ENCODE measurements around the gene MAPT.

MAPT gene

DNA sequence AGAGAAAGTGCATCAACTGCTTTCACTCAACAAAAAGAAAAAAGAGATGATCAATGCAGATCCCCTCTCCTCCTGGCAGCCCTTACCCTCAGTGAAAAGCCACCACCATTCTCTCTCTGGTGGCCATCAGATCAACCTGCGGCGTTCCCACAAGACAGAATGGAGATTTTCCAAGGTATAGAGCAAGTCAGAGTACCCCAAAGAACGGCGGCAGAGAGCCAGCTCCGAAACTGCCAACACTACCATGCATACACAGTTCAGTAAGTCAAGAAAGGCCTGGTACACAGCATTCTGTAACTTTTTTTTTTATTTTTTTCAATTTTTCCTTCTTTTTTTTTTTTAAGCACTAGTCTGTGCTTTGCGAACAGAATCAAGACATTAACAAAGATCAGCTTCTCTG, 135.3 kb downstream of the MAPT start:
- Histone ChIP-seq H3K4me3 (ENCODE audit: low read depth, low read length) (no peak overlapping the region), H3K27me3 (no peaks in the 10 kb centered on the region), H3K36me3 (peaks cover 78% of the 10 kb centered on the region), H3K4me1 (no peaks in the 10 kb centered on the region), H3K9me3 (no peaks in the 10 kb centered on the region)
- DNase-seq: no peak
- TF ChIP-seq, protein P1, sequence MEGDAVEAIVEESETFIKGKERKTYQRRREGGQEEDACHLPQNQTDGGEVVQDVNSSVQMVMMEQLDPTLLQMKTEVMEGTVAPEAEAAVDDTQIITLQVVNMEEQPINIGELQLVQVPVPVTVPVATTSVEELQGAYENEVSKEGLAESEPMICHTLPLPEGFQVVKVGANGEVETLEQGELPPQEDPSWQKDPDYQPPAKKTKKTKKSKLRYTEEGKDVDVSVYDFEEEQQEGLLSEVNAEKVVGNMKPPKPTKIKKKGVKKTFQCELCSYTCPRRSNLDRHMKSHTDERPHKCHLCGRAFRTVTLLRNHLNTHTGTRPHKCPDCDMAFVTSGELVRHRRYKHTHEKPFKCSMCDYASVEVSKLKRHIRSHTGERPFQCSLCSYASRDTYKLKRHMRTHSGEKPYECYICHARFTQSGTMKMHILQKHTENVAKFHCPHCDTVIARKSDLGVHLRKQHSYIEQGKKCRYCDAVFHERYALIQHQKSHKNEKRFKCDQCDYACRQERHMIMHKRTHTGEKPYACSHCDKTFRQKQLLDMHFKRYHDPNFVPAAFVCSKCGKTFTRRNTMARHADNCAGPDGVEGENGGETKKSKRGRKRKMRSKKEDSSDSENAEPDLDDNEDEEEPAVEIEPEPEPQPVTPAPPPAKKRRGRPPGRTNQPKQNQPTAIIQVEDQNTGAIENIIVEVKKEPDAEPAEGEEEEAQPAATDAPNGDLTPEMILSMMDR (IDR thresholded peaks at IDR 0.05; ENCODE audit: low read depth, low read length): no peak

DNA sequence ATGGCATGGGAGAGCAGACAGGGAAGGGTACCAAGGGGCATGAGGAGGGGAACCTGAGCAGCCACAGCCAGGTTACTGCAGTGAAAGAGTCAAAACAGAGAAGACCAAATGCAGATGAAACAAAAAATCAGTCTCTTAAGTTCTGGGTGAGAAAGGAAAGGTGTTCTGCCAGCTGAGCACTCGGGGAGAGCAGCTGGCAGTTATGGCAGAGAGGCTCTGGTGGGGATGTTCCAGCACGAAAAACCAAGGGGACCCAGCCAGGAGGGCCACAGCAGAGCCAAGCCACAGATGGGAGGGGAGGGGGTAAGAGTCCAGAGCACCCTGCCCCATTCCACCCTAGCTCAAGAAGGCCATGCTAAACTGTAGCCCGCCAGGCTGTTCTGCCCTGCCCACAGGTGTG, 136.4 kb downstream of the MAPT start:
- no peaks in the 10 kb centered on the region for H3K4me1 ChIP-seq
- no peak overlapping the region for H3K4me3 ChIP-seq (ENCODE audit: low read depth, low read length)
- H3K36me3 ChIP-seq: peaks cover 78% of the 10 kb centered on the region
- DNase-seq: no peak
- no peaks in the 10 kb centered on the region for H3K27me3 ChIP-seq
- no peaks in the 10 kb centered on the region for H3K9me3 ChIP-seq
- TF ChIP-seq, protein P1 (IDR thresholded peaks at IDR 0.05; ENCODE audit: low read depth, low read length): no peak

DNA sequence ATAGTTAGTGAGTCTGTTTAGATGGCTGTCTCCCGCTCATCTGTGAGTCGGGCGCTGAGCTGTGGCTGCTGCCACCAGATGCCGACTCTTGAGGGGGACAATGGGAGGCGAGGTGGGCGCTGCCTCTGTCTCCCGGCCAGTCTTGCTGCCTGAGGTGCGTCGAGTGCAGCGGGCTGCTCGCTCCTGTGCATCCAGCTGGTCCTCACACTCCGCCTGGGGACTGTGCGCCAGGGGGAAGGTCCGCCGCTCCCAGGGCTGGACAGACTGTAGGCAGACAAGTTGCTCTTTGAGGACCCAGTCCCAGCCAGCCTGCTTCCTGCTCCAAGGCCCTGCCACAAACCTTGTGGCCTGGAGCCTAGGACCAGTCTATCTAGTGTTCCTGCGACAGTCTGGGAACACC, 137.1 kb downstream of the MAPT start:
- TF ChIP-seq, protein P1 (IDR thresholded peaks at IDR 0.05; ENCODE audit: low read depth, low read length): no peak
- no peaks in the 10 kb centered on the region for H3K9me3 ChIP-seq
- no peaks in the 10 kb centered on the region; the same call in 1 of the 2 replicates for H3K4me1 ChIP-seq
- no peak for DNase-seq
- peaks cover 78% of the 10 kb centered on the region for H3K36me3 ChIP-seq
- no peaks in the 10 kb centered on the region for H3K27me3 ChIP-seq
- no peak overlapping the region for H3K4me3 ChIP-seq (ENCODE audit: low read depth, low read length)

DNA sequence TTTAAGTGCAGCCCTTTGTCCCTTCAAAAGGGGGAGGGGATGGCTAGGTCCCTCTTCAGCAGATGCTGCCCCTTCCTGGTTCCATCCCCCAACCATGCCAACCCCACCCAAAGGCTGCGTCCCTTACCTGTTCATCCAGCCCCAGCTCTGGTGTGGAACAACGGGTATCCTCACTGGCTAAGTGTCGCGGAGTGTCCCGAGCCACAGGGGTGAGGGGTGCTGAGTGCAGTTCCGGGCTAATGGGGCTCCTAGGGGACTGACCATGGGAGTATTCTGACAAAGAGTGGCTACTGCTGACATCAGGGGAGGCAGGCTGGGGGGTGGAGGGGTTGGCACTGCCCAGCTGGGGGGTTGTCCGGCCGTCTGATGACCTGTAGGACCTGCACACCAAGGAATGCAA, 137.6 kb downstream of the MAPT start:
- no peaks in the 10 kb centered on the region for H3K27me3 ChIP-seq
- no peak overlapping the region for H3K4me3 ChIP-seq (ENCODE audit: low read depth, low read length)
- no peaks in the 10 kb centered on the region; the same call in 1 of the 2 replicates for H3K4me1 ChIP-seq
- peaks cover 78% of the 10 kb centered on the region for H3K36me3 ChIP-seq
- no peak for DNase-seq
- TF ChIP-seq, protein P1 (IDR thresholded peaks at IDR 0.05; ENCODE audit: low read depth, low read length): no peak
- H3K9me3 ChIP-seq: no peaks in the 10 kb centered on the region

DNA sequence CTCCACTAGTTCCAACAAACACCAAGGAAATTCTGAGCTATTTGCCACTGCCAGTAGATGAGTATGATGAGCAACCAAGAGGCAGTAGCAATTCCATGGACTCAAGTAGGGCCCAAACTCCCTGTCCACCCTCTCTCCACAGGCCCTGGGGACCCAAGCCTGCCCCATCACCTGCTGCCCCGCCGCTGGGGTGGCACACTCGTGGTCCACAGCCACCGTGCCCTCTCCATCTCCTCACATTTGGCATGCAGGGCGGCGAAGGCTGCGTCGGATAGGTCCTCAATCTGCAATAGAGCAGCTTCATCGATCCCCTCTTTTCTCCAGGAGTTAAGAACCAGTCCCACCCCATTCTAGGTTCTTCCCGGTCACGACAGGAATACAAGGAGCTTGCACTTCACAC, 138.6 kb downstream of the MAPT start:
- H3K27me3 ChIP-seq: no peaks in the 10 kb centered on the region
- TF ChIP-seq, protein P1 (IDR thresholded peaks at IDR 0.05; ENCODE audit: low read depth, low read length): no peak
- H3K36me3 ChIP-seq: peaks cover 82% of the 10 kb centered on the region
- H3K4me3 ChIP-seq (ENCODE audit: low read depth, low read length): no peak overlapping the region
- no peak for DNase-seq
- no peaks in the 10 kb centered on the region for H3K9me3 ChIP-seq
- H3K4me1 ChIP-seq: no peaks in the 10 kb centered on the region; the same call in 1 of the 2 replicates

DNA sequence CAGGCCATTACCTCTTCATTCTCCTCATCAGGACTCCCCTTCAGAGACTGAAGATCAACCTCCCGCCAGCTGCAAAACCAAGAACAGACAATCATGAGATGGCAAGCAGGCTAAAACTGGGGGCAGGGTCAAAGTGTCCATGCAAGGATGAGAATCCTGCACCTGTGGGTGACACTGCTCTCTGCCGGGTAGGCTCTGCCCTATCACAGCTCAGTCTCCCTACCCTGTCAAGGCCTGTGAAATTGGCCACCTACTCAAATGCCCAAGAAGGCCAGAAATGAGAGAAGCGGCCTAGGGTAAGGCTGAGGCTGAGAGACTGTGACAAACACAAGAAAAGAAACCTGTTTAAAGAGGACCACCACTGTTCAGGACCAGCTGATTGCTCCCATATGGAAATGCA, 139.0 kb downstream of the MAPT start:
- H3K4me3 ChIP-seq (ENCODE audit: low read depth, low read length): no peak overlapping the region
- TF ChIP-seq, protein P1 (IDR thresholded peaks at IDR 0.05; ENCODE audit: low read depth, low read length): no peak
- no peaks in the 10 kb centered on the region for H3K9me3 ChIP-seq
- no peaks in the 10 kb centered on the region; the same call in 1 of the 2 replicates for H3K4me1 ChIP-seq
- DNase-seq: no peak
- H3K27me3 ChIP-seq: no peaks in the 10 kb centered on the region
- H3K36me3 ChIP-seq: peaks cover 84% of the 10 kb centered on the region
